Neural cell (in vitro differentiated cells): Measurements from ENCODE around the gene DEFB128. TPM values are rescaled to one million over a fixed set of nuclear protein-coding genes. Genes with fewer than 3 reads are reported as not detected.

Source experiments
- H2AFZ ChIP-seq: fragments of 200-600, 300-800 bp; sonication (generic), shearing (Covaris generic); 2 replicates; pipeline ENCODE4 v1.6.0; 2014; ENCODE audit warnings: low read depth, mild to moderate bottlenecking, antibody characterized with exemption, low read length, moderate library complexity
- H3F3A ChIP-seq: fragments of 200-600 bp; shearing (Covaris generic); 2 replicates; pipeline ENCODE4 v1.6.1; 2016; ENCODE audit warnings: mild to moderate bottlenecking, moderate library complexity, mixed read lengths, antibody characterized with exemption, low read length; ENCODE audit not compliant: insufficient read depth, poor library complexity, severe bottlenecking
- H3K27ac ChIP-seq: fragments of 200-600, 300-800 bp; sonication (generic), shearing (Covaris generic); 2 replicates; pipeline ENCODE4 v1.5.1; 2014; ENCODE audit warnings: mild to moderate bottlenecking, low read length, moderate library complexity
- H3K27me3 ChIP-seq: fragments of 300-800, 200-600 bp; sonication (generic), shearing (Covaris generic); 2 replicates; pipeline ENCODE4 v1.6.0; 2014; ENCODE audit warnings: mild to moderate bottlenecking, low read depth, low read length, moderate library complexity; ENCODE audit not compliant: insufficient read depth
- H3K36me3 ChIP-seq: fragments of 300-800, 200-600 bp; sonication (generic), shearing (Covaris generic); 2 replicates; pipeline ENCODE4 v1.5.1; 2014; ENCODE audit warnings: mild to moderate bottlenecking, antibody characterized with exemption, low read length, moderate library complexity; ENCODE audit not compliant: insufficient read depth
- H3K4me2 ChIP-seq: fragments of 300-800, 200-600 bp; sonication (generic), shearing (Covaris generic); 2 replicates; pipeline ENCODE4 v1.6.0; 2014; ENCODE audit warnings: mild to moderate bottlenecking, low read length
- H3K4me3 ChIP-seq: fragments of 300-800, 200-600 bp; sonication (generic), shearing (Covaris generic); 2 replicates; pipeline ENCODE4 v1.5.1; 2014; ENCODE audit warnings: mild to moderate bottlenecking, low read length, moderate library complexity
- H3K79me2 ChIP-seq: fragments of 200-600 bp; shearing (Covaris generic); replicated peaks from 2 replicates; pipeline ENCODE4 v1.6.0; 2014; ENCODE audit warnings: mild to moderate bottlenecking, low read length, moderate library complexity; ENCODE audit not compliant: insufficient read depth
- H3K9ac ChIP-seq: fragments of 300-800, 200-600 bp; sonication (generic), shearing (Covaris generic); 2 replicates; pipeline ENCODE4 v1.6.1; 2016; ENCODE audit warnings: mild to moderate bottlenecking, low read length, mixed read lengths
- H3K9me2 ChIP-seq: fragments of 200-600 bp; shearing (Covaris generic); 2 replicates; pipeline ENCODE4 v1.6.1; 2016; ENCODE audit warnings: mild to moderate bottlenecking, low read length, mixed read lengths; ENCODE audit not compliant: insufficient read depth
- H3K9me3 ChIP-seq: fragments of 200-600, 300-800 bp; sonication (generic), shearing (Covaris generic); 2 replicates; pipeline ENCODE4 v1.6.1; 2016; ENCODE audit warnings: mild to moderate bottlenecking, mixed run types, low read length, moderate library complexity, mixed read lengths
- H4K20me1 ChIP-seq: fragments of 200-600 bp; shearing (Covaris generic); 2 replicates; pipeline ENCODE4 v1.6.1; 2016; ENCODE audit warnings: mild to moderate bottlenecking, mixed run types; ENCODE audit not compliant: insufficient read depth
- CTCF ChIP-seq: fragments of 450-650 bp; IDR thresholded peaks from 2 replicates; pipeline ENCODE4 v1.5.1; 2014; ENCODE audit warnings: antibody characterized with exemption, mild to moderate bottlenecking, moderate library complexity; ENCODE audit not compliant: poor library complexity, severe bottlenecking
- EP300 ChIP-seq: fragments of 450-650 bp; conservative IDR thresholded peaks from 2 replicates; pipeline ENCODE4 v1.6.1; 2014; ENCODE audit warnings: antibody characterized with exemption, mild to moderate bottlenecking, moderate library complexity; ENCODE audit not compliant: poor library complexity, severe bottlenecking
- RAD21 ChIP-seq: fragments of 450-650 bp; conservative IDR thresholded peaks from 2 replicates; pipeline ENCODE4 v1.6.1; 2014; ENCODE audit warnings: antibody characterized with exemption, mild to moderate bottlenecking, moderate library complexity
- SMC3 ChIP-seq: fragments of 450-650 bp; conservative IDR thresholded peaks from 2 replicates; pipeline ENCODE4 v1.6.1; 2014; ENCODE audit warnings: antibody characterized with exemption, mild to moderate bottlenecking, moderate library complexity; ENCODE audit not compliant: poor library complexity
- TAF1 ChIP-seq: IDR thresholded peaks from 2 replicates; pipeline ENCODE4 v1.6.1; 2012; ENCODE audit warnings: low read depth
- polyA plus RNA-seq: library from polyadenylated mRNA; depleted of rRNA; stranded (reverse); fragments of >200 nt; gene quantifications from 2 replicates; pipeline ENCODE4 v1.2.3, GENCODE V29; 2014
- TF ChIP-seq, protein P1 (sequence below): IDR thresholded peaks from 2 replicates; pipeline ENCODE4 v1.6.1; 2012; ENCODE audit warnings: borderline replicate concordance

Gene DEFB128
- polyA plus RNA-seq, 1 donor from 2014 or later = not detected

GRCh38 chr20:219290-220115 is 30.0 kb upstream of the DEFB128 start:
- Histone ChIP-seq H3K9me2 (no peaks in the 10 kb centered on the region), H3K36me3 (no peaks in the 10 kb centered on the region), H3K4me3 (no peak overlapping the region), H3K27ac (no peak overlapping the region), H3F3A (no peaks in the 10 kb centered on the region), H3K9me3 (no peaks in the 10 kb centered on the region), H2AFZ (no peak overlapping the region), H3K9ac (no peak overlapping the region), H3K27me3 (peaks cover 11% of the 10 kb centered on the region), H3K4me2 (no peak overlapping the region), H4K20me1 (no peaks in the 10 kb centered on the region), H3K79me2 (no peaks in the 10 kb centered on the region)
- TF ChIP-seq SMC3 (peak; percentile 76), TAF1 (no peak), CTCF (peak; percentile 68), RAD21 (peak; percentile 77)
- TF ChIP-seq, protein P1, sequence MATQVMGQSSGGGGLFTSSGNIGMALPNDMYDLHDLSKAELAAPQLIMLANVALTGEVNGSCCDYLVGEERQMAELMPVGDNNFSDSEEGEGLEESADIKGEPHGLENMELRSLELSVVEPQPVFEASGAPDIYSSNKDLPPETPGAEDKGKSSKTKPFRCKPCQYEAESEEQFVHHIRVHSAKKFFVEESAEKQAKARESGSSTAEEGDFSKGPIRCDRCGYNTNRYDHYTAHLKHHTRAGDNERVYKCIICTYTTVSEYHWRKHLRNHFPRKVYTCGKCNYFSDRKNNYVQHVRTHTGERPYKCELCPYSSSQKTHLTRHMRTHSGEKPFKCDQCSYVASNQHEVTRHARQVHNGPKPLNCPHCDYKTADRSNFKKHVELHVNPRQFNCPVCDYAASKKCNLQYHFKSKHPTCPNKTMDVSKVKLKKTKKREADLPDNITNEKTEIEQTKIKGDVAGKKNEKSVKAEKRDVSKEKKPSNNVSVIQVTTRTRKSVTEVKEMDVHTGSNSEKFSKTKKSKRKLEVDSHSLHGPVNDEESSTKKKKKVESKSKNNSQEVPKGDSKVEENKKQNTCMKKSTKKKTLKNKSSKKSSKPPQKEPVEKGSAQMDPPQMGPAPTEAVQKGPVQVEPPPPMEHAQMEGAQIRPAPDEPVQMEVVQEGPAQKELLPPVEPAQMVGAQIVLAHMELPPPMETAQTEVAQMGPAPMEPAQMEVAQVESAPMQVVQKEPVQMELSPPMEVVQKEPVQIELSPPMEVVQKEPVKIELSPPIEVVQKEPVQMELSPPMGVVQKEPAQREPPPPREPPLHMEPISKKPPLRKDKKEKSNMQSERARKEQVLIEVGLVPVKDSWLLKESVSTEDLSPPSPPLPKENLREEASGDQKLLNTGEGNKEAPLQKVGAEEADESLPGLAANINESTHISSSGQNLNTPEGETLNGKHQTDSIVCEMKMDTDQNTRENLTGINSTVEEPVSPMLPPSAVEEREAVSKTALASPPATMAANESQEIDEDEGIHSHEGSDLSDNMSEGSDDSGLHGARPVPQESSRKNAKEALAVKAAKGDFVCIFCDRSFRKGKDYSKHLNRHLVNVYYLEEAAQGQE = no peak

- no peaks in the 10 kb centered on the region for H3K9me3 ChIP-seq
- H2AFZ ChIP-seq = no peak overlapping the region
- no peaks in the 10 kb centered on the region for H3K79me2 ChIP-seq
- H3F3A ChIP-seq = no peaks in the 10 kb centered on the region
- peaks cover 11% of the 10 kb centered on the region for H3K27me3 ChIP-seq
- H3K9ac ChIP-seq = no peak overlapping the region
- TF ChIP-seq CTCF (no peak), EP300 (no peak)
- no peak overlapping the region for H3K4me2 ChIP-seq
- no peaks in the 10 kb centered on the region for H3K36me3 ChIP-seq
- H3K9me2 ChIP-seq = no peaks in the 10 kb centered on the region
- no peak overlapping the region for H3K4me3 ChIP-seq
- no peaks in the 10 kb centered on the region for H4K20me1 ChIP-seq
- H3K27ac ChIP-seq = no peak overlapping the region
Measured at GRCh38 chr20:217266-217665, 27.8 kb upstream of the DEFB128 start.
